Neuron (in vitro differentiated cells): ENCODE measurements around the gene ADAMTS16.

Source experiments
- H2AFZ ChIP-seq: one replicate; pipeline ENCODE4 v1.6.1; 2013; ENCODE audit warnings: low read depth, mild to moderate bottlenecking, inconsistent platforms, low read length, moderate library complexity
- H3K27me3 ChIP-seq: one replicate; pipeline ENCODE4 v1.6.1; 2013; ENCODE audit warnings: low read length; ENCODE audit not compliant: insufficient read depth
- H3K36me3 ChIP-seq: one replicate; pipeline ENCODE4 v1.6.1; 2013; ENCODE audit warnings: low read length; ENCODE audit not compliant: insufficient read depth
- H3K4me1 ChIP-seq: one replicate; pipeline ENCODE4 v1.6.1; 2013; ENCODE audit warnings: low read length; ENCODE audit not compliant: insufficient read depth
- H3K4me3 ChIP-seq: 2 replicates; pipeline ENCODE4 v1.5.1; 2013; ENCODE audit warnings: mild to moderate bottlenecking, low read length, moderate library complexity
- H3K9me3 ChIP-seq: one replicate; pipeline ENCODE4 v1.6.1; 2013; ENCODE audit warnings: low read length

The ADAMTS16 gene

GRCh38 chr5:5330728-5331452, 190.8 kb downstream of the ADAMTS16 start:
- no peaks in the 10 kb centered on the region for H3K27me3 ChIP-seq
- H3K4me3 ChIP-seq, result no peak overlapping the region
- H3K4me1 ChIP-seq, result peaks cover 13% of the 10 kb centered on the region
- no peaks in the 10 kb centered on the region for H3K36me3 ChIP-seq
- no peak overlapping the region for H2AFZ ChIP-seq
- H3K9me3 ChIP-seq, result no peaks in the 10 kb centered on the region

- no peaks in the 10 kb centered on the region for H3K27me3 ChIP-seq
- H3K4me1 ChIP-seq, result peaks cover 13% of the 10 kb centered on the region
- H3K36me3 ChIP-seq, result no peaks in the 10 kb centered on the region
- no peak overlapping the region for H3K4me3 ChIP-seq
- no peaks in the 10 kb centered on the region for H3K9me3 ChIP-seq
- no peak overlapping the region for H2AFZ ChIP-seq
These were observed 191.7 kb downstream of the ADAMTS16 start for GRCh38 chr5:5331848-5332247.

- H3K4me3 ChIP-seq, result no peak overlapping the region
- peaks cover 13% of the 10 kb centered on the region for H3K4me1 ChIP-seq
- H3K36me3 ChIP-seq, result no peaks in the 10 kb centered on the region
- H2AFZ ChIP-seq, result no peak overlapping the region
- H3K27me3 ChIP-seq, result no peaks in the 10 kb centered on the region
- H3K9me3 ChIP-seq, result no peaks in the 10 kb centered on the region
These were observed 192.2 kb downstream of the ADAMTS16 start for GRCh38 chr5:5332287-5332686.

GRCh38 chr5:5335107-5335506, 195.0 kb downstream of the ADAMTS16 start:
- Histone ChIP-seq H3K9me3 (no peaks in the 10 kb centered on the region), H3K4me1 (peaks cover 13% of the 10 kb centered on the region), H3K36me3 (no peaks in the 10 kb centered on the region), H3K27me3 (no peaks in the 10 kb centered on the region), H3K4me3 (no peak overlapping the region), H2AFZ (no peak overlapping the region)

- no peaks in the 10 kb centered on the region for H3K36me3 ChIP-seq
- H3K27me3 ChIP-seq, result no peaks in the 10 kb centered on the region
- H3K4me3 ChIP-seq, result no peak overlapping the region
- H3K4me1 ChIP-seq, result peaks cover 17% of the 10 kb centered on the region
- no peaks in the 10 kb centered on the region for H3K9me3 ChIP-seq
- H2AFZ ChIP-seq, result no peak overlapping the region
These were observed 195.7 kb downstream of the ADAMTS16 start for GRCh38 chr5:5335700-5336264.

DNA sequence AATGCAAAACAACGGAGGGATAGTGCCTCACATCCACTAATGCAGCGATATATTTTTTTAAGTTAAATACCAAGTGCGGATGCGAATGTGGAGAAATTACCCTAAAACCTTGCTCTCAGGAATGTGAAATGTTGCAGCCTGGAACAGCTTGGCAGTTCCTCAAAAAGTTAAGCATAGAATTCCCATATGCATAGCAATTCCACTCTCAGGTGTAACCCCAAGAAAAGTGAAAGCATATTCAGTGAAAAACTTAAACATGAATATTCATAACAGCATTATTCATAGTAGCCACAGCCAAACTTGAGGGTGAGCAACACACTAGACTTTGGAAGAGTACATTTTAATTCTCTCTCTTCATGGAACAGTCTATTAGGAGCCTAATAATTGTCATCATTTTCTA, 199.1 kb downstream of the ADAMTS16 start:
- Histone ChIP-seq H3K9me3 (no peaks in the 10 kb centered on the region), H2AFZ (no peak overlapping the region), H3K36me3 (no peaks in the 10 kb centered on the region), H3K27me3 (no peaks in the 10 kb centered on the region), H3K4me3 (no peak overlapping the region), H3K4me1 (peaks cover 17% of the 10 kb centered on the region)

DNA sequence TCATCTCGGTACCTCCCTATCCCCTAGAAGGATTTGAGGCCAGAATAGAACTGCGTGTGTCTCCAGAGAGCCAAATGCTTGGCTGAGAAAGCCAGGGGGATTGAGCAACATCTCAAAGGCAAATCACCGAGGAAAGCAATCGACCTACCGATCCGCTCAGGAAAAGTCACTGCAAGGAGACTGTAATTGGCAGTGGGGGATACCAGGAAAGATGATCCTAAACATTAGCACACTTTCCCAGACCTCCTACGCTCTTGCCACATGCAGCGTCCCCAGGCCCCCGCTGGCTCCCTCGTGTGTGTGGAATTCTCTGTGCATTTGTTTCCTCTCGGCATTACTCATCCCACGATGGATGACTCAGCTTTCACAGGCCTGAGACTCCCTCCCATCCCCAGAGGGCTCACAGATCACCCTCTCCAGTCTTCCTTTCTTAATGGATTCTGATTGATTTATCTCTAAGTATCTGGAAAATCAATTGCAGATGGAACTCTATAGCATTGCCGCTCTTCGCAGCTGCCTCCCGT, 200.1 kb downstream of the ADAMTS16 start:
- Histone ChIP-seq H3K36me3 (no peaks in the 10 kb centered on the region), H3K4me1 (peaks cover 16% of the 10 kb centered on the region), H3K9me3 (no peaks in the 10 kb centered on the region), H2AFZ (no peak overlapping the region), H3K4me3 (no peak overlapping the region), H3K27me3 (no peaks in the 10 kb centered on the region)

GRCh38 chr5:5341531-5342292, 201.6 kb downstream of the ADAMTS16 start:
- no peak overlapping the region for H2AFZ ChIP-seq
- no peaks in the 10 kb centered on the region for H3K36me3 ChIP-seq
- no peak overlapping the region for H3K4me3 ChIP-seq
- H3K27me3 ChIP-seq, result no peaks in the 10 kb centered on the region
- H3K4me1 ChIP-seq, result peaks cover 4% of the 10 kb centered on the region
- no peaks in the 10 kb centered on the region for H3K9me3 ChIP-seq

- no peaks in the 10 kb centered on the region for H3K27me3 ChIP-seq
- no peak overlapping the region for H3K4me3 ChIP-seq
- H2AFZ ChIP-seq, result no peak overlapping the region
- peaks cover 4% of the 10 kb centered on the region for H3K4me1 ChIP-seq
- H3K9me3 ChIP-seq, result no peaks in the 10 kb centered on the region
- H3K36me3 ChIP-seq, result no peaks in the 10 kb centered on the region
These were observed 202.7 kb downstream of the ADAMTS16 start for GRCh38 chr5:5342784-5343183.

- no peaks in the 10 kb centered on the region for H3K9me3 ChIP-seq
- H3K4me3 ChIP-seq, result no peak overlapping the region
- no peak overlapping the region for H2AFZ ChIP-seq
- no peaks in the 10 kb centered on the region for H3K27me3 ChIP-seq
- no peaks in the 10 kb centered on the region for H3K36me3 ChIP-seq
- peaks cover 4% of the 10 kb centered on the region for H3K4me1 ChIP-seq
These were observed 203.4 kb downstream of the ADAMTS16 start for GRCh38 chr5:5343568-5343967.

DNA sequence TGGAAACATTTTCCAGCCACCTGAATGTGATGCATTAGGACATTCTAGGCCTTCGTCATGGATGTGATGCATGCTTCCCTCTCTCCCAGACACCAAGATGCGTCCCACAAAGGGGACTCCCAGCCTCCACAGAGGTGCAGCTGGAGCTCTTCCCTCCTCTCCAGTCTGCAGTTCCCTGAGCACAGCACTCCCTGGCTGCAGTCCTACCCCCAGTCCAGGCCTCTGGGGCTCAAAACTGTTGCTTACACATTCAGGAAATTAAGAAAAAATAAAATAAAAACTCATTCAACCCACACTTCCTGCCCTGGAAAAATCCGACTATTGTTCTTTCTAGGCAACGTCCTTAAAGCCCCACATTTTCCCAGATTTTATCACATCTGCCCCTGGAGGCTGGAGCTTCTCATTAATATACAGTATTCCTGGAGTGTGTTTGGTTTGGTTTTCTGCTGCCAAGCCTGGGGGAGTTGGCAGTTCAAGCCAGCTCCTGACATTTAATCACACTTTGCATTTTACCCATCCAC, 204.0 kb downstream of the ADAMTS16 start:
- H3K27me3 ChIP-seq, result no peaks in the 10 kb centered on the region
- no peaks in the 10 kb centered on the region for H3K9me3 ChIP-seq
- H3K4me1 ChIP-seq, result peaks cover 4% of the 10 kb centered on the region
- no peak overlapping the region for H3K4me3 ChIP-seq
- H2AFZ ChIP-seq, result no peak overlapping the region
- H3K36me3 ChIP-seq, result no peaks in the 10 kb centered on the region

DNA sequence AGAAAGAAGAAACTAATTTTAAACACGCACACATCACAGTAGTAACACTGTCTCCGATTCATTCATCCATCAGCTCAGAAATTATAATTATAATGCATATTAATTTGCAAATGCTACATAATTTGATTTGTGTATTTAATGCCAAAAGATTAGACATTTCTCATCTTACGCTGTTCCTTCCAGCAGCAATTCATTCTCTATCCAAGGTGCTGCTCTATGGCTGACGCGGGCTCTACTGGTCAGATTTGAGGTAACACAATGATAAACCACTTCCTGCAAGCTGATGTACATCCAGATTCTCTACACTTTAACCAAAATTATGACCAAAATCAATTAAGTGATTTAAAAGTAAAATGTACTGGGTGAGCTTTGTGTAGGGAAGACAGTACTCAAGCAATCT, 204.5 kb downstream of the ADAMTS16 start:
- peaks cover 4% of the 10 kb centered on the region for H3K4me1 ChIP-seq
- H3K36me3 ChIP-seq, result no peaks in the 10 kb centered on the region
- H3K4me3 ChIP-seq, result no peak overlapping the region
- H3K9me3 ChIP-seq, result no peaks in the 10 kb centered on the region
- H3K27me3 ChIP-seq, result no peaks in the 10 kb centered on the region
- H2AFZ ChIP-seq, result no peak overlapping the region

DNA sequence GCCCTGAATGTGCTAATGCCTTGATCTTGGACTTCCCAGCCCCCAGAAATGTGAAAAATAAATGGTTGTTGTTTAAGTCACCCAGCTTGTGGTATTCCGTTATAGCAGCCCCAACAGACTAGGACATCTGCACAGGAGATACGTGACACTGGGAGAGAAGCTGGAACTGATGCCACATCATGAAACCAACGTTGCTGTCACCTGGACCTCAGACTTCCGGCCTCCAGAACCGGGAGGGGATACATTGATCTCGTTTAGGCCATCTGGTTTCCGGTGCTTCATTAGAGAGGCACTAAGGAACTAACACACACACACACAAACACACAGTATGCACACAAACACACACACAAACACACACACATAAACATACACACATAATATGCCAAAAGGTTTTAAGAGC, 207.3 kb downstream of the ADAMTS16 start:
- Histone ChIP-seq H2AFZ (no peak overlapping the region), H3K9me3 (no peaks in the 10 kb centered on the region), H3K27me3 (no peaks in the 10 kb centered on the region), H3K4me1 (no peaks in the 10 kb centered on the region), H3K4me3 (no peak overlapping the region), H3K36me3 (no peaks in the 10 kb centered on the region)
